KMS-11 (cell line): ENCODE results near the gene PMPCA.

Experiments used
- H2AFZ ChIP-seq: fragments of 200-600 bp; sonication (generic); 2 replicates; pipeline ENCODE4 v1.6.1; 2016; ENCODE audit warnings: antibody characterized with exemption, mixed run types, low read depth
- H3K27ac ChIP-seq: fragments of 200-600 bp; sonication (generic); 2 replicates; pipeline ENCODE4 v1.6.1; 2016; ENCODE audit warnings: mild to moderate bottlenecking, mixed run types
- H3K27me3 ChIP-seq: fragments of 200-600 bp; sonication (generic); 2 replicates; pipeline ENCODE4 v1.6.1; 2017; ENCODE audit warnings: mild to moderate bottlenecking, low read depth, mixed run types, moderate library complexity; ENCODE audit not compliant: insufficient read depth
- H3K36me3 ChIP-seq: fragments of 200-600 bp; sonication (generic); 2 replicates; pipeline ENCODE4 v1.6.1; 2017; ENCODE audit warnings: mild to moderate bottlenecking, mixed run types; ENCODE audit not compliant: insufficient read depth
- H3K4me1 ChIP-seq: fragments of 200-600 bp; sonication (generic); 2 replicates; pipeline ENCODE4 v1.6.1; 2016; ENCODE audit warnings: mild to moderate bottlenecking, low read depth, mixed run types; ENCODE audit not compliant: poor library complexity, severe bottlenecking
- H3K4me2 ChIP-seq: fragments of 200-600 bp; sonication (generic); 2 replicates; pipeline ENCODE4 v1.7.0; 2016; ENCODE audit warnings: mild to moderate bottlenecking, mixed run types
- H3K4me3 ChIP-seq: fragments of 200-600 bp; sonication (generic); IDR thresholded peaks from 2 replicates; pipeline ENCODE4 v1.6.1; 2017; ENCODE audit warnings: low read depth, low read length, mixed read lengths; ENCODE audit not compliant: insufficient read depth
- H3K79me2 ChIP-seq: fragments of 200-600 bp; sonication (generic); 2 replicates; pipeline ENCODE4 v1.6.1; 2016; ENCODE audit warnings: low read depth, mixed run types; ENCODE audit not compliant: insufficient read depth
- H3K9ac ChIP-seq: fragments of 200-600 bp; sonication (generic); 2 replicates; pipeline ENCODE4 v1.6.1; 2016; ENCODE audit warnings: mild to moderate bottlenecking, mixed run types
- H4K20me1 ChIP-seq: fragments of 200-600 bp; sonication (generic); 2 replicates; pipeline ENCODE4 v1.6.1; 2016; ENCODE audit warnings: mild to moderate bottlenecking, mixed run types; ENCODE audit not compliant: insufficient read depth
- TF ChIP-seq, protein P1 (sequence below): fragments of 200-600 bp; sonication (generic); conservative IDR thresholded peaks from 2 replicates; pipeline ENCODE4 v1.6.1; 2017; ENCODE audit warnings: low read depth, mild to moderate bottlenecking, antibody characterized with exemption, low read length, moderate library complexity, mixed read lengths

PMPCA gene

DNA sequence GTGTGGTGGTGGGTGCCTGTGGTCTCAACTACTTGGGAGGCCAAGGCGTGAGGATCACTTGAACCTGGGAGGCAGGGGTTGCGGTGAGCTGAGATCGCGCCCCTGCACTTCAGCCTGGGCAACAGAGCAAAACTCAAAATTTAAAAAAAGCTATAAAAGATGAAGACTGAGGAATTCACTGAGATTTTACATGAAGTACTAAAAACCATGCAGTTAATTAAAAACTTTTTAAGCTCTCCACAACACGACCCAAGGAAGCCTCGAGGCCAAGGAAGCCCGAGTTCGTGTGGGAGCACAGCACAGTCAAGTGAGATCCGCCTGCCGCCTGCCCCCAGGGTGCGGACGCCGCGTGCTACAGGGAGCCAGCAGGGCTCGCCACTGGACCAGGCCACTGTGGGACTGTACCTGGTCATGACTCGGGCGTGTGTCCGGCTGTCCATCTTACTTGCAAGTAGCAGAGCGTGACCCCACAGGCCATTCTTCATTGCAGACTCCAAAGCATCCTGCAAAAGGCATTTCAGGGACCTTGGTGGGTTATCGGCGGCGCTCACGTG lies 50.4 kb downstream of the PMPCA start:
- Histone ChIP-seq H3K36me3 (peaks cover 26% of the 10 kb centered on the region; the same call in 1 of the 2 replicates), H3K4me2 (no peak overlapping the region), H3K27me3 (no peaks in the 10 kb centered on the region), H3K4me3 (no peak overlapping the region), H2AFZ (no peak overlapping the region), H3K4me1 (no peaks in the 10 kb centered on the region), H3K9ac (no peak overlapping the region), H3K27ac (no peak overlapping the region), H4K20me1 (no peaks in the 10 kb centered on the region), H3K79me2 (no peaks in the 10 kb centered on the region)
- TF ChIP-seq, protein P1, sequence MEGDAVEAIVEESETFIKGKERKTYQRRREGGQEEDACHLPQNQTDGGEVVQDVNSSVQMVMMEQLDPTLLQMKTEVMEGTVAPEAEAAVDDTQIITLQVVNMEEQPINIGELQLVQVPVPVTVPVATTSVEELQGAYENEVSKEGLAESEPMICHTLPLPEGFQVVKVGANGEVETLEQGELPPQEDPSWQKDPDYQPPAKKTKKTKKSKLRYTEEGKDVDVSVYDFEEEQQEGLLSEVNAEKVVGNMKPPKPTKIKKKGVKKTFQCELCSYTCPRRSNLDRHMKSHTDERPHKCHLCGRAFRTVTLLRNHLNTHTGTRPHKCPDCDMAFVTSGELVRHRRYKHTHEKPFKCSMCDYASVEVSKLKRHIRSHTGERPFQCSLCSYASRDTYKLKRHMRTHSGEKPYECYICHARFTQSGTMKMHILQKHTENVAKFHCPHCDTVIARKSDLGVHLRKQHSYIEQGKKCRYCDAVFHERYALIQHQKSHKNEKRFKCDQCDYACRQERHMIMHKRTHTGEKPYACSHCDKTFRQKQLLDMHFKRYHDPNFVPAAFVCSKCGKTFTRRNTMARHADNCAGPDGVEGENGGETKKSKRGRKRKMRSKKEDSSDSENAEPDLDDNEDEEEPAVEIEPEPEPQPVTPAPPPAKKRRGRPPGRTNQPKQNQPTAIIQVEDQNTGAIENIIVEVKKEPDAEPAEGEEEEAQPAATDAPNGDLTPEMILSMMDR, result no peak

DNA sequence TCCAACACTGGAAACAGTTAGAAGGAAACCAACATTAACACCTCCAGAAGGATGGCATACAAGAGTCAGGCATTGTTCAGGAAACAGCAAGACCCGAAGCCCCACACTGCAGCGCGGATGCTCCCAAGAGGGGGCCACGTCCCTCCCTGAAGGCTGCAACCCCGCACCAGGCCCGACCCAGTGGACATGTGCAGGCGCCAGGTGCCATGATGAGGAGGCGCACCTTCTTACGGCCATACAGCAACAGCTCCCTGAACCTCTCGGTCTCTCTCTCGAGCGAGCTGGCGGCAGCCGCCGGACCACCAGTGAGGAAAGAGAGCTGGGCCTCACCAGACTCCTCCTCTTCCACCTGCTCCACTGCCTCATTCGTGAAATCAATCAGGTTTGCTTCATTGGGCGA lies 52.2 kb downstream of the PMPCA start:
- no peaks in the 10 kb centered on the region for H3K27me3 ChIP-seq
- no peak overlapping the region for H3K27ac ChIP-seq
- peaks cover 14% of the 10 kb centered on the region; the same call in 1 of the 2 replicates for H3K36me3 ChIP-seq
- TF ChIP-seq, protein P1, result no peak
- no peak overlapping the region for H3K4me3 ChIP-seq
- H2AFZ ChIP-seq, result no peak overlapping the region
- no peaks in the 10 kb centered on the region for H3K79me2 ChIP-seq
- H3K9ac ChIP-seq, result no peak overlapping the region
- no peaks in the 10 kb centered on the region for H3K4me1 ChIP-seq
- H3K4me2 ChIP-seq, result no peak overlapping the region
- no peaks in the 10 kb centered on the region for H4K20me1 ChIP-seq

DNA sequence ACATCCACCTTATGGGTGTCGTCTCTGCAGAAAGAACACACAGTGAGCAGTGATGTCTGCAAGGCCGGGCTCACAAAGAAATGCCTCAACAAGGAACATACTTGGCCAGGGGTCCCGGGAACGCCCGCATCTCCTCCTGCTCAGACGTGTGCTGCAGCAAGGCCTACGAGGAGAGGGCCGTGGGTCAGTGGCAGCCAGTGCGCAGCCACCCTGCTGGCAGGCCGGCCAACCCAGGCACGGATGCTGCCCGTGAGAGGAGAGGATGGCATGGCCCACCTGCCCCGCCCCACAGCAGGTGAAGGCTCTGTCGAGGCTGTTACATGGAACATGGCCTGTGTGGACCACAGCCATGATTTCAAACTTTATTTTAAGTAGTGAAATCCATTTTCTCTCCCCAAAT lies 53.1 kb downstream of the PMPCA start:
- Histone ChIP-seq H3K27ac (no peak overlapping the region), H3K36me3 (peaks cover 9% of the 10 kb centered on the region; the same call in 1 of the 2 replicates), H3K4me2 (no peak overlapping the region), H3K79me2 (no peaks in the 10 kb centered on the region), H3K4me1 (no peaks in the 10 kb centered on the region), H4K20me1 (no peaks in the 10 kb centered on the region), H3K4me3 (no peak overlapping the region), H3K9ac (no peak overlapping the region), H2AFZ (no peak overlapping the region), H3K27me3 (no peaks in the 10 kb centered on the region)
- TF ChIP-seq, protein P1, result no peak

DNA sequence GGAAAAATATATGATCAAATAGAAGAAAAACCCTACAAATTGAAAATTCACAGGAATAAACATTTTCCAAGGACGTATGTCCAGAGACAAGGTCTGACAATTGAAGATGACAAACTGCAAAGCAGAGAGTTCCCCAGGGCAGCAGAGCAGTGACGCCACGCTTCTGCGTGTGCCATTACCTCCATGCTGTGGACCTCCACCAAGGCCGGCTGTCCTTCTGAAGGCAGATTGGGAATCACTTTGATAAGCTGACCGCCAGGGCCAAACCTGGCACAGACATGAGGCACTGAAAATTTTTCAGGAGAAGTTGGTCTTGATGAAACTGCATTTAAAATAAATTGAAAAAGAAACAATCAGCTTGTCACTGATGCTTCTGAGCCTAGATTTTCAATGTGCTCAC lies 53.8 kb downstream of the PMPCA start:
- Histone ChIP-seq H3K4me2 (no peak overlapping the region), H3K4me3 (no peak overlapping the region), H3K27me3 (no peaks in the 10 kb centered on the region), H3K4me1 (no peaks in the 10 kb centered on the region), H3K9ac (no peak overlapping the region), H3K79me2 (no peaks in the 10 kb centered on the region), H4K20me1 (no peaks in the 10 kb centered on the region), H2AFZ (no peak overlapping the region), H3K36me3 (peaks cover 9% of the 10 kb centered on the region; the same call in 1 of the 2 replicates), H3K27ac (no peak overlapping the region)
- TF ChIP-seq, protein P1, result no peak
